Liver (tissue), 3 donors: ENCODE results near the gene SAV1.

Experiments used
- CTCF ChIP-seq: fragments of 150-350 bp; IDR thresholded peaks from 2 replicates; pipeline ENCODE4 v1.5.1; 2017; ENCODE audit warnings: improper control_type of control experiment, low read depth, low read length; ENCODE audit not compliant: missing input control
- FOXA1 ChIP-seq: IDR thresholded peaks from 2 replicates; pipeline ENCODE4 v1.6.1; 2016; ENCODE audit warnings: antibody characterized with exemption
- FOXA2 ChIP-seq: IDR thresholded peaks from 2 replicates; pipeline ENCODE4 v1.6.1; 2016; ENCODE audit warnings: antibody characterized with exemption
- GABPA ChIP-seq, 2 donors: IDR thresholded peaks in 1 of 2; conservative IDR thresholded peaks in 1 of 2; 2 replicates each; pipeline ENCODE4 v1.6.1; 2016; ENCODE audit warnings: antibody characterized with exemption in 2 of 2, mild to moderate bottlenecking in 1 of 2, moderate library complexity in 1 of 2
- JUND ChIP-seq, 2 donors: IDR thresholded peaks; 2 replicates each; pipeline ENCODE4 v1.6.1; 2016; ENCODE audit warnings: antibody characterized with exemption in 2 of 2
- MAX ChIP-seq: IDR thresholded peaks from 2 replicates; pipeline ENCODE4 v1.6.1; 2016; ENCODE audit warnings: antibody characterized with exemption
- RAD21 ChIP-seq, 2 donors: IDR thresholded peaks; 2 replicates each; pipeline ENCODE4 v1.6.1; 2016; ENCODE audit warnings: antibody characterized with exemption in 2 of 2, mild to moderate bottlenecking in 2 of 2
- REST ChIP-seq: IDR thresholded peaks from 2 replicates; pipeline ENCODE4 v1.6.1; 2016; ENCODE audit warnings: antibody characterized with exemption, mild to moderate bottlenecking
- RXRA ChIP-seq, 2 donors: IDR thresholded peaks; 2 replicates each; pipeline ENCODE4 v1.6.1; 2017 to 2018; ENCODE audit warnings: antibody characterized with exemption in 2 of 2, mild to moderate bottlenecking in 1 of 2
- TAF1 ChIP-seq: conservative IDR thresholded peaks from 2 replicates; pipeline ENCODE4 v1.6.1; 2016; ENCODE audit warnings: antibody characterized with exemption, mild to moderate bottlenecking
- YY1 ChIP-seq: IDR thresholded peaks from 2 replicates; pipeline ENCODE4 v1.6.1; 2016; ENCODE audit warnings: antibody characterized with exemption, mild to moderate bottlenecking
- ZBTB33 ChIP-seq: IDR thresholded peaks from 2 replicates; pipeline ENCODE4 v1.6.1; 2016; ENCODE audit warnings: antibody characterized with exemption
- donor health status: healthy.
- donor health status: healthy.

- TF ChIP-seq CTCF (no peak), YY1 (no peak), RAD21 (IDR thresholded peaks at IDR 0.05) (no peak), GABPA (IDR thresholded peaks at IDR 0.05 in 1 of 2, conservative IDR thresholded peaks at IDR 0.05 in 1 of 2) (no peak), MAX (no peak), RXRA (IDR thresholded peaks at IDR 0.05) (no peak), FOXA2 (no peak), JUND (IDR thresholded peaks at IDR 0.05) (no peak), REST (no peak), TAF1 (no peak), FOXA1 (no peak), ZBTB33 (no peak)
Observed at GRCh38 chr14:50612806-50613205, 55.3 kb downstream of the SAV1 start.
